ENCODE measurements around the gene CCDC78. TPM values are rescaled to one million over a fixed set of nuclear protein-coding genes. Genes with fewer than 3 reads are reported as not detected.

CCDC78 gene
- total RNA-seq, 1 donor from 2014 or later: 5.8 TPM

GRCh38 chr16:705431-706188 lies 20.6 kb downstream of the CCDC78 start, which contains the start of gene FBXL16:
FBXL16 (minus strand) TSS chr16:705801; CDS start chr16:697405, 8,396 bp downstream.
- intact Hi-C loops (cut with micrococcal nuclease): no loop called here
- Mint-ChIP-seq H3K4me1 (ENCODE audit: low read depth) (no peaks in the 10 kb centered on the region), H3K4me3 (no peak within 1 kb of the TSS), H3K36me3 (ENCODE audit: low read depth) (no peaks in the 10 kb centered on the region), H3K9me3 (no peaks in the 10 kb centered on the region), H3K27ac (no peak within 1 kb of the TSS), H3K27me3 (ENCODE audit: insufficient read depth) (peaks cover 46% of the 10 kb centered on the region)
- no peak for DNase-seq (ENCODE audit: low spot score)

DNA sequence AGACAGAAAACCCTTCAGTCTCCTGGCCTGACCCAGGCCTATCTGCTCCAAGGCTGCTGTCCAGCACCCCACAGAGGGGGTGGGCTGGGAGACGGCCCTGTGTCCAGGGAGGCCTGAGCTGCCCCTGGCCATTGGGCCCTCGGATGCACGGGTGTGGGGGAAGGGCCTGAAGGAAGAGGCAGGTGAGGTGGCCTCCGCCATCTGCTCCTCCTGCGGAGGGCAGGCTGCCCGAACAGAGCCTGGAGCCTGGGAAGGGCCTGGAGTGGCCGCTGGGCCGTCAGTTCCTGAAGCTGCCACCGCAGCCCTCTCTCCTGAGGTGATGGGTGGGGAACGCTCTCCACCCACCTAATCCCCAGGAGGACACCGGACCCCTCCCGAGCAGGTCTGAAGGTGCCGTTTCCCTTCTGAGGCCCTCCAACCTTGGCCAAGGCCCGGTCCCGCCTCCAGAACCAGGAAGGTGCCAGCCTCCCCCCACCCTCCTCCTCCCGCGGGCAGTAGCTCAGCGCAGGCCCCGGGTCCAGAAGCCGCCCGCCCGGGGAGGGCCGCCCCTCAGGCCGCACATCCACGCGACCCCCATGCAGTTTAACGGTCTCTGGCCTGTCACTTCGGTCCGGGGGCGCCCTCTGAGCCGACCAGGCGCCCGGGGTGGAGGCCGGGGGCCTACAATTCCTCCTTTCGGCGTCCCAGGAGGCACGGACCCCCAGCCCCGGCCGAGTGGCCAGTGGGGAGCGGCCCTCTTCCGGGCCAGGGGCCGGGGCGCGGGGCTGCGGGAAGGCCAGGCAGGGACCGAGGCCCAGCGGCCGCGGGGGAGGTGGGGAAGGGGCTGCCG lies 21.5 kb downstream of the CCDC78 start:
- DNase-seq (ENCODE audit: low spot score): no peak
- Mint-ChIP-seq H3K4me1 (ENCODE audit: low read depth) (no peaks in the 10 kb centered on the region), H3K36me3 (ENCODE audit: low read depth) (no peaks in the 10 kb centered on the region), H3K9me3 (no peaks in the 10 kb centered on the region), H3K4me3 (no peak overlapping the region), H3K27ac (no peak overlapping the region), H3K27me3 (ENCODE audit: insufficient read depth) (peaks cover 48% of the 10 kb centered on the region)
- intact Hi-C loops (cut with micrococcal nuclease): no loop called here

DNA sequence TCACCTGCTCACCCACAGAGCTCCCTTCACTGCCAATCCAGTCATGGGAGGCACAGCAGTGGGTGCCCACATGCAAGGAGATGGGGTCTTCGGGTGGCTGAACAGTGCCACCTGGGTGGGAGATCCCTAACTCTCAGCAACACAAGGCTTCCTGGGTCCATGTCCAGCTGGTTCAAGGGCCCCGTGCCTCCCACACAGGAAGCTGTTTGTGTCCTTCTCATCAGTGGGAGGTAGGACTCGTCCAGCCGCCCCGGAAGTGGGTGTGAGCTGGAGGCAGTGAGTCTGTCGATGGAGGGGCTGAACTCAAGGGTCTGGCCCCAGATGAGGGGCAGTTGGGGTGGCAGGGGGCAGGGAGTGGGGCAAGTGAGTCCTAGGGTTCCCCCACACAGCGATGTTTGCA lies 22.2 kb downstream of the CCDC78 start:
- DNase-seq (ENCODE audit: low spot score): no peak
- H3K4me1 Mint-ChIP-seq (ENCODE audit: low read depth): no peaks in the 10 kb centered on the region
- no peak overlapping the region for H3K27ac Mint-ChIP-seq
- no peaks in the 10 kb centered on the region for H3K9me3 Mint-ChIP-seq
- intact Hi-C loops (cut with micrococcal nuclease): no loop called here
- no peak overlapping the region for H3K4me3 Mint-ChIP-seq
- H3K27me3 Mint-ChIP-seq (ENCODE audit: insufficient read depth): peaks cover 45% of the 10 kb centered on the region
- no peaks in the 10 kb centered on the region for H3K36me3 Mint-ChIP-seq (ENCODE audit: low read depth)

DNA sequence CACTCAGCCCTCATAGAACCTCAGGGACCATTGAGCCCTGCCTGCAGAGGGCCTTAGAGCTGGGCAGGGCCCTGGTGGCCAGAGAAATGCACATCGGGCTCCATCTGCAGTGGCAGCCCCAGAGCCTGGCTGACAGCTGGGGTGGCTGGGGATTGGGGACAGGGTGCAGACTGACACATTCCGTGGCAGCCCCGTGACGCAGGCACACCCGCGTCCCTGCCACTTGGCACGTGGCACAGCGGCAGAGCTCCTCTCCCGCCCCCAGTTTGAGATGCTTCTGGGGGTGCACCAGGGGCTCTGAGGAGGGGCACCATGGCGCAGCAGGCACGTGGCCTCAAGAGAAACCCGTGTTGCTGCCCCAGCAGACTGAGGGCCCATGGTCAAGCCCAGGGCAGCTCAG lies 22.8 kb downstream of the CCDC78 start:
- intact Hi-C loops (cut with micrococcal nuclease): no loop called here
- H3K4me3 Mint-ChIP-seq: no peak overlapping the region
- H3K27me3 Mint-ChIP-seq (ENCODE audit: insufficient read depth): peaks cover 40% of the 10 kb centered on the region
- no peaks in the 10 kb centered on the region for H3K36me3 Mint-ChIP-seq (ENCODE audit: low read depth)
- no peak overlapping the region for H3K27ac Mint-ChIP-seq
- no peak for DNase-seq (ENCODE audit: low spot score)
- H3K4me1 Mint-ChIP-seq (ENCODE audit: low read depth): no peaks in the 10 kb centered on the region
- no peaks in the 10 kb centered on the region for H3K9me3 Mint-ChIP-seq

GRCh38 chr16:702341-702740 lies 23.9 kb downstream of the CCDC78 start:
- intact Hi-C loops (cut with micrococcal nuclease): no loop called here
- Mint-ChIP-seq H3K36me3 (ENCODE audit: low read depth) (no peaks in the 10 kb centered on the region), H3K27ac (no peak overlapping the region), H3K27me3 (ENCODE audit: insufficient read depth) (peaks cover 33% of the 10 kb centered on the region), H3K4me1 (ENCODE audit: low read depth) (no peaks in the 10 kb centered on the region), H3K4me3 (no peak overlapping the region), H3K9me3 (no peaks in the 10 kb centered on the region)
- DNase-seq (ENCODE audit: low spot score): no peak

- no peaks in the 10 kb centered on the region for H3K4me1 Mint-ChIP-seq (ENCODE audit: low read depth)
Observed at GRCh38 chr16:700684-701584, 25.3 kb downstream of the CCDC78 start.

GRCh38 chr16:698911-699671 lies 27.2 kb downstream of the CCDC78 start:
- Mint-ChIP-seq H3K4me1 (ENCODE audit: low read depth) (peaks cover 6% of the 10 kb centered on the region), H3K27ac (no peak overlapping the region), H3K27me3 (ENCODE audit: insufficient read depth) (peaks cover 19% of the 10 kb centered on the region), H3K9me3 (no peaks in the 10 kb centered on the region), H3K4me3 (peak overlapping the region; percentile 19), H3K36me3 (ENCODE audit: low read depth) (no peaks in the 10 kb centered on the region)
- no peak for DNase-seq (ENCODE audit: low spot score)
- intact Hi-C loops (cut with micrococcal nuclease): loop anchor here (5.0 kb wide), 1 partner anchor 38 kb away; no protein-coding TSS in a partner anchor

More at GRCh38 chr16:700684-701584, 25.3 kb downstream of the CCDC78 start:
- no peak overlapping the region for H3K4me3 Mint-ChIP-seq
- peaks cover 21% of the 10 kb centered on the region for H3K27me3 Mint-ChIP-seq (ENCODE audit: insufficient read depth)
- no peaks in the 10 kb centered on the region for H3K36me3 Mint-ChIP-seq (ENCODE audit: low read depth)
- no peaks in the 10 kb centered on the region for H3K9me3 Mint-ChIP-seq
- DNase-seq (ENCODE audit: low spot score): peak; percentile 50
- H3K27ac Mint-ChIP-seq: no peak overlapping the region
- intact Hi-C loops (cut with micrococcal nuclease): no loop called here

GRCh38 chr16:695355-696089 lies 30.7 kb downstream of the CCDC78 start:
- H3K9me3 Mint-ChIP-seq: no peaks in the 10 kb centered on the region
- peak overlapping the region; percentile 74 for H3K27ac Mint-ChIP-seq
- peaks cover 13% of the 10 kb centered on the region for H3K4me1 Mint-ChIP-seq (ENCODE audit: low read depth)
- H3K4me3 Mint-ChIP-seq: peak overlapping the region; percentile 80
- peaks cover 1% of the 10 kb centered on the region for H3K36me3 Mint-ChIP-seq (ENCODE audit: low read depth)
- peaks cover 13% of the 10 kb centered on the region for H3K27me3 Mint-ChIP-seq (ENCODE audit: insufficient read depth)
- intact Hi-C loops (cut with micrococcal nuclease): loop anchor here (5.0 kb wide), 1 partner anchor 42 kb away; no protein-coding TSS in a partner anchor
- DNase-seq (ENCODE audit: low spot score): peak; percentile 66

- no peak for DNase-seq (ENCODE audit: low spot score)
- Mint-ChIP-seq H3K9me3 (no peaks in the 10 kb centered on the region), H3K27me3 (ENCODE audit: insufficient read depth) (peaks cover 11% of the 10 kb centered on the region), H3K4me1 (ENCODE audit: low read depth) (peaks cover 13% of the 10 kb centered on the region), H3K27ac (no peak overlapping the region), H3K4me3 (no peak overlapping the region), H3K36me3 (ENCODE audit: low read depth) (peaks cover 3% of the 10 kb centered on the region)
- intact Hi-C loops (cut with micrococcal nuclease): loop anchor here (5.0 kb wide), 1 partner anchor 42 kb away; no protein-coding TSS in a partner anchor
Observed at GRCh38 chr16:694863-695354, 31.3 kb downstream of the CCDC78 start.

DNA sequence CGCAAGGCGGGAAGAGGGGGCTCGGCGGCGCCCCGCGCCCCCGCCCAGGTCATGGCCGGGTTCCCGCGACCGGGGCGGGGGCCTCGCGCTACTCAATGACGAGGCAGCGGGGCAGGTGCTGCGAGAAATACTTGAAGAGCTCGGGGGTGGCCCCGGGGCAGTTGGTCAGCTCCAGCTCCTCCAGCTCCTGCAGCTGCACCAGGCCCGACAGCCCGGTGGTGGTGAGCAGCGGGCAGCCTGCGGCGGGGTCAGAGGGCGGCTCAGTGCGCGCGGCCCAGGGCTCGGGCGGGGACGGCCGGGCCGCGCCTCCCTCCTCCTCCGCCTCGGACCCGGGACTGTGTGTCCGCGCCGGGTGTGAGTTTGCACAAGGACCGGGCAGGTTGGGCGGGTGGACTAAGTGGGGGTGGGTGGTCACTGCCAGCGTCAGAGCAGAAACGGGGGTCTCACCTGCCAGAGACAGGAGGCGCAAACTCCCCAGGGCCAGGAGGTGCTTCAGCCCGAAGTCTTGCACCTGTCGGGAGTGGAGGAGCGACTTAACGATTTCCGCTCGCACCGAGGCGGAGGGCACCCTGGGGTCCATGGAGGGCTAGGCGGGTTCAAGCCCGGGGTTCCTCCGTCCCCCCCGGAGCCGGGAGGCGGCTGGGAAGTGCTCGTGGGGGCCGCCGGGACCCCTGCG lies 31.9 kb downstream of the CCDC78 start:
- DNase-seq (ENCODE audit: low spot score): no peak
- Mint-ChIP-seq H3K27me3 (ENCODE audit: insufficient read depth) (peaks cover 10% of the 10 kb centered on the region), H3K4me1 (ENCODE audit: low read depth) (peaks cover 16% of the 10 kb centered on the region), H3K27ac (no peak overlapping the region), H3K9me3 (no peaks in the 10 kb centered on the region), H3K36me3 (ENCODE audit: low read depth) (peaks cover 3% of the 10 kb centered on the region), H3K4me3 (peak overlapping the region; percentile 54)
- intact Hi-C loops (cut with micrococcal nuclease): no loop called here

DNA sequence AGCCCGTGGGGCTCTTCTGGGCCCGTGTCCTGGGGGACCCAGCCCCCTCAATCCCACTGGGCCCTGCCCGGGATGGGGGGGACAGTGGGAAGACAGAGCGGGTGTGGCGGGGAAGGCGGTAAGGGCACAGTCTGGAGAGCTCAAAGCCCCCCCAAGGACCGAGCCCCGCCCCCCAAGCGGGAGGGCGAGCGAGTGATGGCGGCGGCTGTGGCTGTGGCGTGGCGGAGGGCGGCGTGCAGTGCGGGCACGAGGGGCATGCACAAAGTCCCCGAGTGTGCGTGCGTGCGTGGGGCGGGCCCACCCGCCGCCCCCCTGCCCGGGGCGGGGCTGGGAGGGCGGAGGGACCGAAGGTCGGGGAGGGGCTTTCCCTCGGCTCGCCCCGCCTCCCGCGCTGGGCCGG lies 32.5 kb downstream of the CCDC78 start:
- intact Hi-C loops (cut with micrococcal nuclease): no loop called here
- Mint-ChIP-seq H3K27ac (no peak overlapping the region), H3K36me3 (ENCODE audit: low read depth) (peaks cover 3% of the 10 kb centered on the region), H3K9me3 (no peaks in the 10 kb centered on the region), H3K27me3 (ENCODE audit: insufficient read depth) (peaks cover 9% of the 10 kb centered on the region), H3K4me3 (peak overlapping the region; percentile 11), H3K4me1 (ENCODE audit: low read depth) (peaks cover 17% of the 10 kb centered on the region)
- no peak for DNase-seq (ENCODE audit: low spot score)

All from activated T-helper 1 cell treated with anti-CD3 and anti-CD28 coated beads, Interleukin-12 subunit alpha, Interleukin-12 subunit beta, Interleukin-2, Interleukin-4 antibody, amounts not matched to agents 30 ng/mL and 10 ng/mL and 1 ng/mL, durations not matched to agents 14 hours and 24 hours and 36 hours (primary cell).